ENCODE results near the gene CENPX. TPM values are rescaled to one million over a fixed set of nuclear protein-coding genes. Genes with fewer than 3 reads are reported as not detected.
A peak's percentile ranks its signal among the peaks of the same experiment; 100 is the strongest.

CENPX gene
- total and polyA plus RNA-seq, 2 of the 13 experiments (the other 11 are each of a cell fraction or from before 2014, with no cell fraction given), result 92.7 to 170 TPM

DNA sequence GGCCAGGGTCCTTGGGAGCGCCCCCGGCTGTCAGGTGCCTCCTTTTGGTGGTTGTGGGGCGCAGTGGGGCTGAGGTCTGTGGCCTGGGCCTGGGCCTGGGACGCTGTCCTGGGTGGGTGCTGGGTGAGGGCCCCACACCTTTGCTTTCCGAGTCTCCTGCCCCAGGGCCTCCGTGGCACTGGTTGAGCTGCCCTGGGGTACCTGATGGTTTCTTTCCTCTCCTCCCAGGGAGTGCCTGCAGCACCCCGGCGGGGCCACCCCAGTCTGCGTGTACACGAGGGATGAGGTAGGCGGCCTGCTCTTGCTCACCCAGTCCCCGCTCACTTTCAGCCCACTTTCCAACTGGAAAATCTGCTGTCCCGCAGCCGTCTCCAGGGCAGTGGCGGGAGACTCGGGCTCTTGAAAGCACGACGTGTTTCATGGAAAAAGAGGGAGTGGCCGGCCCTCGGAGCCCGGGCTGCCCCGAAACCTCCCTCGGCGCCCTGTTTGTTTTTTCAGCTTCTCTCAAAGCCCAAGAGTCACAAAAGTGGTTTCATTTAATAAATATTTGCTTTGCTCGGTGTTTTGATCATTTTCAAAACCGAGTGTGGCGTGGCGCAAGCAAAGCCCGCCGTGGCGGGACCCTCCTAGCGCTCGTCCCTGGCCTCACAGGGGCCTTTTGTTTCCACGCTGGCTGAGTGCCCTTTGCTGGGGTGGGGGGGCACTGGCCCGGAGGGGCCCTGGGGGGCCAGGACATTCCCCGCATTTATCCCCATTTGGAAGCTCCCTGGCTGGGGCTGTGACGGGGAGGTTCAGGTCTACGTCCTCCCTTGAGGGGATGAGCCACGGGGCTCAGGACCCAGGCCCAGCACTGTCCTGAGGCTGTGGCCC lies 27.9 kb downstream of the CENPX start (continued):
- TF ChIP-seq ZBTB34 (CRISPR knock-in tag; IDR thresholded peaks at IDR 0.05) (peak; percentile 13), CBX1 (IDR thresholded peaks at IDR 0.05; ENCODE audit: low read depth) (peak; percentile 30), ZNF136 (CRISPR knock-in tag; IDR thresholded peaks at IDR 0.05; ENCODE audit: low read depth) (no peak), GLMP (CRISPR knock-in tag; IDR thresholded peaks at IDR 0.05; ENCODE audit: borderline replicate concordance) (no peak), RFX5 (IDR thresholded peaks at IDR 0.05; ENCODE audit: low read depth, low read length) (peak; percentile 13; the same call in 1 of the 2 replicates), SMC3 (IDR thresholded peaks at IDR 0.05; ENCODE audit: low read length) (peak; percentile 22; the same call in 1 of the 2 replicates), SMAD9 (CRISPR knock-in tag; IDR thresholded peaks at IDR 0.05) (peak; percentile 20; the same call in 1 of the 2 replicates), ZNF598 (CRISPR knock-in tag; IDR thresholded peaks at IDR 0.05; ENCODE audit: borderline replicate concordance) (0 out of 2 replicates have a peak, but pooled peaks have one; percentile 8), NKX3-1 (CRISPR knock-in tag; IDR thresholded peaks at IDR 0.05) (peak; percentile 43; the same call in 1 of the 2 replicates), MAZ (IDR thresholded peaks at IDR 0.05; ENCODE audit: borderline replicate concordance, low read depth, low read length) (peak; percentile 75; the same call in 1 of the 2 replicates), MAZ (CRISPR knock-in tag; IDR thresholded peaks at IDR 0.05; ENCODE audit: low read depth) (no peak; the same call in none of the 2 replicates), ZBTB20 (CRISPR knock-in tag; IDR thresholded peaks at IDR 0.05; ENCODE audit: borderline replicate concordance, low read depth) (0 out of 2 replicates have a peak, but pooled peaks have one; percentile 6), CHD4 (IDR thresholded peaks at IDR 0.05; ENCODE audit: borderline replicate concordance, low read length) (0 out of 2 replicates have a peak, but pooled peaks have one; percentile 52), SNAPC2 (CRISPR knock-in tag; IDR thresholded peaks at IDR 0.05) (peak; percentile 54; the same call in 1 of the 2 replicates), ZNF326 (CRISPR knock-in tag; IDR thresholded peaks at IDR 0.05; ENCODE audit: borderline replicate concordance) (no peak), ZNF644 (CRISPR knock-in tag; IDR thresholded peaks at IDR 0.05; ENCODE audit: low read depth) (no peak), ZMAT5 (CRISPR knock-in tag; IDR thresholded peaks at IDR 0.05; ENCODE audit: borderline replicate concordance, low read depth) (no peak), ZNF530 (CRISPR knock-in tag; IDR thresholded peaks at IDR 0.05; ENCODE audit: low read depth) (0 out of 2 replicates have a peak, but pooled peaks have one; percentile 79), ZNF749 (CRISPR knock-in tag; IDR thresholded peaks at IDR 0.05; ENCODE audit: borderline replicate concordance) (peak; percentile 97)
- TF ChIP-seq, protein P1, sequence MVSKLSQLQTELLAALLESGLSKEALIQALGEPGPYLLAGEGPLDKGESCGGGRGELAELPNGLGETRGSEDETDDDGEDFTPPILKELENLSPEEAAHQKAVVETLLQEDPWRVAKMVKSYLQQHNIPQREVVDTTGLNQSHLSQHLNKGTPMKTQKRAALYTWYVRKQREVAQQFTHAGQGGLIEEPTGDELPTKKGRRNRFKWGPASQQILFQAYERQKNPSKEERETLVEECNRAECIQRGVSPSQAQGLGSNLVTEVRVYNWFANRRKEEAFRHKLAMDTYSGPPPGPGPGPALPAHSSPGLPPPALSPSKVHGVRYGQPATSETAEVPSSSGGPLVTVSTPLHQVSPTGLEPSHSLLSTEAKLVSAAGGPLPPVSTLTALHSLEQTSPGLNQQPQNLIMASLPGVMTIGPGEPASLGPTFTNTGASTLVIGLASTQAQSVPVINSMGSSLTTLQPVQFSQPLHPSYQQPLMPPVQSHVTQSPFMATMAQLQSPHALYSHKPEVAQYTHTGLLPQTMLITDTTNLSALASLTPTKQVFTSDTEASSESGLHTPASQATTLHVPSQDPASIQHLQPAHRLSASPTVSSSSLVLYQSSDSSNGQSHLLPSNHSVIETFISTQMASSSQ (IDR thresholded peaks at IDR 0.05; ENCODE audit: low read depth), result peak; percentile 70
- TF ChIP-seq, protein P1 (CRISPR knock-in tag; IDR thresholded peaks at IDR 0.05; ENCODE audit: borderline replicate concordance), result no peak

All from HepG2 (cell line).